ENCODE data around the gene GGACT.

DNA sequence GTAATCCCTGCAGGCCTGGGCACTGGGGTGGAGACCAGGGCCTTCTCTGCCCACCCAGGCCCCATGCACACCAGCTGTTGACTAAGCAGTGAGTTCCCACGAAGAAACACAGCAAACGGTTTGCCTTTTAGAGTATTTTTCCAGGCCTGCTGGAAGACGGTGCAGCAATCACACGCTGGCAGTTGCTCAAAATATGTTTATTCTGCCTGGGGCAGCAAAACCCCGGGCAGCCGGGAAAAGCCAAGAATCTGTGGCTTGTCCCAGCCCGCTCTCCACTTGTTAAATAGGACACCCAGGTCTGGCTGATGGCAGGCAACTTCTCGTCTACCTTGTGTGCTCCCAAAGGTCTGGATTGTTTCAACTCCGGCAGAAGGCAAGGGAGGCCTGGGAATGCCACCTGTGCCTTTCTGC lies 40.8 kb downstream of the GGACT start:
- TF ChIP-seq, protein P1, sequence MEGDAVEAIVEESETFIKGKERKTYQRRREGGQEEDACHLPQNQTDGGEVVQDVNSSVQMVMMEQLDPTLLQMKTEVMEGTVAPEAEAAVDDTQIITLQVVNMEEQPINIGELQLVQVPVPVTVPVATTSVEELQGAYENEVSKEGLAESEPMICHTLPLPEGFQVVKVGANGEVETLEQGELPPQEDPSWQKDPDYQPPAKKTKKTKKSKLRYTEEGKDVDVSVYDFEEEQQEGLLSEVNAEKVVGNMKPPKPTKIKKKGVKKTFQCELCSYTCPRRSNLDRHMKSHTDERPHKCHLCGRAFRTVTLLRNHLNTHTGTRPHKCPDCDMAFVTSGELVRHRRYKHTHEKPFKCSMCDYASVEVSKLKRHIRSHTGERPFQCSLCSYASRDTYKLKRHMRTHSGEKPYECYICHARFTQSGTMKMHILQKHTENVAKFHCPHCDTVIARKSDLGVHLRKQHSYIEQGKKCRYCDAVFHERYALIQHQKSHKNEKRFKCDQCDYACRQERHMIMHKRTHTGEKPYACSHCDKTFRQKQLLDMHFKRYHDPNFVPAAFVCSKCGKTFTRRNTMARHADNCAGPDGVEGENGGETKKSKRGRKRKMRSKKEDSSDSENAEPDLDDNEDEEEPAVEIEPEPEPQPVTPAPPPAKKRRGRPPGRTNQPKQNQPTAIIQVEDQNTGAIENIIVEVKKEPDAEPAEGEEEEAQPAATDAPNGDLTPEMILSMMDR (IDR thresholded peaks at IDR 0.05) = no peak
- TF ChIP-seq POLR2A (IDR thresholded peaks at IDR 0.05) = no peak

All from Peyer's patch (tissue), 4 donors.